Spleen (tissue), 11 donors: ENCODE data around the gene NSUN6. TPM values are rescaled to one million over a fixed set of nuclear protein-coding genes. Genes with fewer than 3 reads are reported as not detected.

Experiments
- DNase-seq: peaks from one replicate; pipeline ENCODE4 v3.0.0-alpha.2; 2020
- H3K27ac ChIP-seq, 8 donors: fragments of 200-600 bp; sonication (generic) in 7 of 8; 1 replicate in 4 of 8; 2 replicates in 4 of 8; pipeline versions ENCODE4 v1.5.0 to v1.8.0; 2016 to 2021; ENCODE audit warnings: inconsistent platforms in 4 of 8, mild to moderate bottlenecking in 4 of 8, moderate library complexity in 1 of 8
- H3K27me3 ChIP-seq, 7 donors: fragments of 200-600 bp; sonication (generic) in 6 of 7; replicated peaks in 1 of 7; 1 replicate in 4 of 7; 2 replicates in 3 of 7; pipeline versions ENCODE4 v1.5.0 to v1.8.0; 2016 to 2021; ENCODE audit warnings: inconsistent platforms in 3 of 7, mild to moderate bottlenecking in 1 of 7
- H3K36me3 ChIP-seq, 6 donors: fragments of 200-600 bp; sonication (generic) in 5 of 6; 1 replicate in 4 of 6; 2 replicates in 2 of 6; pipeline versions ENCODE4 v1.5.0 to v1.8.0; 2016 to 2021; ENCODE audit warnings: inconsistent platforms in 2 of 6
- H3K4me1 ChIP-seq, 6 donors: fragments of 200-600 bp; sonication (generic) in 5 of 6; 1 replicate in 3 of 6; 2 replicates in 3 of 6; pipeline versions ENCODE4 v1.5.0 to v1.8.0; 2016 to 2021; ENCODE audit warnings: inconsistent platforms in 3 of 6
- H3K4me3 ChIP-seq, 8 donors: fragments of 200-600 bp; sonication (generic) in 7 of 8; 1 replicate in 4 of 8; 2 replicates in 4 of 8; pipeline versions ENCODE4 v1.5.0 to v1.8.0; 2016 to 2021; ENCODE audit warnings: inconsistent platforms in 4 of 8, mild to moderate bottlenecking in 4 of 8, moderate library complexity in 2 of 8
- H3K9me3 ChIP-seq, 8 donors: fragments of 200-600 bp; sonication (generic) in 7 of 8; 1 replicate in 4 of 8; 2 replicates in 4 of 8; pipeline versions ENCODE4 v1.5.0 to v1.8.0; 2016 to 2021; ENCODE audit warnings: inconsistent platforms in 4 of 8
- CTCF ChIP-seq, 11 experiments: fragments of 200-600 bp in 7 of 11; fragments of 450-650 bp in 4 of 11; sonication (generic) in 4 of 11; IDR thresholded peaks in 8 of 11; conservative IDR thresholded peaks in 3 of 11; 1 replicate in 7 of 11; 2 replicates in 4 of 11; pipeline versions ENCODE4 v1.4.0 to v1.8.0; 2016 to 2021; ENCODE audit warnings: antibody characterized with exemption in 11 of 11, inconsistent platforms in 4 of 11, mild to moderate bottlenecking in 1 of 11
- POLR2A ChIP-seq, 3 donors: fragments of 450-650 bp; IDR thresholded peaks; one replicate each; pipeline ENCODE4 v1.5.1; 2017; ENCODE audit warnings: antibody characterized with exemption in 3 of 3, mild to moderate bottlenecking in 1 of 3
- POLR2AphosphoS5 ChIP-seq, 3 donors: sonication (generic); formaldehyde crosslinking; IDR thresholded peaks; one replicate each; pipeline ENCODE4 v1.5.1; 2017; ENCODE audit warnings: antibody characterized with exemption in 3 of 3
- WGBS, 5 donors: extraction: QIAGEN DNeasy Blood & Tissue Kit in 3 of 5; methylation state at CpG; one replicate each; pipeline versions ENCODE4 v1.1.5 to v1.1.7; 2013 to 2018; 5-methylcytosine and 5-hydroxymethylcytosine counted together
- intact Hi-C: fragments of 100-400 bp; cut with DNase I; formaldehyde crosslinking; loops from one replicate; pipeline ENCODE4 v1.15.0; 2023; ENCODE audit warnings: low total_unique reads
- polyA plus RNA-seq, 3 donors: library from polyadenylated mRNA; stranded (reverse); fragments of 200-250 nt; gene quantifications; one replicate each; pipeline ENCODE4 v1.2.1, GENCODE V29; 2013
- total RNA-seq, 7 donors: library from RNA; depleted of rRNA in 3 of 7; stranded (reverse); fragments of >200 nt in 3 of 7; fragmentation: NEBNext Ultra II Directional in 4 of 7; extraction: Animal tissue kit (Norgen Biotek cat#: 25700) in 4 of 7; gene quantifications; one replicate each; pipeline versions ENCODE4 v1.1.0 to v1.2.1, GENCODE V29; 2016 to 2021
- donor health status: healthy with polysubstance abuse.
- donor health status: DM: no; HTN: no; CAD: no; lungs with moderate emphysema.
- donor health status: DM: no; HTN: no; CAD: no.
- donor health status: Bipolar disorder and iron deficiency.
- donor health status: healthy.
- donor health status: DM: no; HTN: no; CAD: no.
- donor health status: DM: yes; HTN: yes; CAD: no.

Gene NSUN6
- total and polyA plus RNA-seq, 10 donors: 6.4 to 25.8 (median 15.6) TPM

- intact Hi-C loops: no loop called here
- Histone ChIP-seq H3K27me3 (no peaks in the 10 kb centered on the region), H3K9me3 (no peaks in the 10 kb centered on the region), H3K4me3 (no peak overlapping the region), H3K27ac (no peak overlapping the region), H3K4me1 (no peaks in the 10 kb centered on the region), H3K36me3 (no peaks in the 10 kb centered on the region)
- no peak for TF ChIP-seq POLR2A (IDR thresholded peaks at IDR 0.05)
- no peak for TF ChIP-seq POLR2AphosphoS5 (IDR thresholded peaks at IDR 0.05)
- TF ChIP-seq CTCF (IDR thresholded peaks at IDR 0.05 in 8 of 11, conservative IDR thresholded peaks at IDR 0.05 in 3 of 11): no peak
- DNase-seq: no peak
- 94 to 96% (median 95%) methylated on average over 5 of the region's 5 CpGs for WGBS, 5 donors
These were observed 147.2 kb downstream of the NSUN6 start for GRCh38 chr10:18504161-18504560.

GRCh38 chr10:18501629-18502028 is 149.8 kb downstream of the NSUN6 start:
- Histone ChIP-seq H3K27me3 (no peaks in the 10 kb centered on the region), H3K4me1 (no peaks in the 10 kb centered on the region), H3K36me3 (no peaks in the 10 kb centered on the region), H3K9me3 (no peaks in the 10 kb centered on the region), H3K4me3 (no peak overlapping the region), H3K27ac (no peak overlapping the region)
- TF ChIP-seq POLR2A (IDR thresholded peaks at IDR 0.05) (no peak), POLR2AphosphoS5 (IDR thresholded peaks at IDR 0.05) (no peak)
- DNase-seq: no peak
- WGBS, 5 donors: 71 to 86% (median 77%) methylated on average over 5 of the region's 5 CpGs
- intact Hi-C loops: no loop called here

GRCh38 chr10:18501198-18501597 is 150.2 kb downstream of the NSUN6 start:
- TF ChIP-seq POLR2A (IDR thresholded peaks at IDR 0.05): no peak
- no peaks in the 10 kb centered on the region for H3K27me3 ChIP-seq
- WGBS, 5 donors: 77 to 92% (median 83%) methylated on average over 3 of the region's 3 CpGs
- H3K36me3 ChIP-seq: no peaks in the 10 kb centered on the region
- DNase-seq: no peak
- no peak overlapping the region for H3K4me3 ChIP-seq
- intact Hi-C loops: no loop called here
- no peaks in the 10 kb centered on the region for H3K4me1 ChIP-seq
- no peak overlapping the region for H3K27ac ChIP-seq
- H3K9me3 ChIP-seq: no peaks in the 10 kb centered on the region

GRCh38 chr10:18500576-18500975 is 150.8 kb downstream of the NSUN6 start:
- Histone ChIP-seq H3K36me3 (no peaks in the 10 kb centered on the region), H3K27ac (no peak overlapping the region), H3K4me1 (no peaks in the 10 kb centered on the region), H3K27me3 (no peaks in the 10 kb centered on the region), H3K4me3 (no peak overlapping the region), H3K9me3 (no peaks in the 10 kb centered on the region)
- WGBS, 5 donors: 82 to 91% (median 85%) methylated on average over 7 of the region's 7 CpGs
- no peak for DNase-seq
- intact Hi-C loops: no loop called here
- TF ChIP-seq POLR2A (IDR thresholded peaks at IDR 0.05) (no peak), POLR2AphosphoS5 (IDR thresholded peaks at IDR 0.05) (no peak), CTCF (IDR thresholded peaks at IDR 0.05 in 8 of 11, conservative IDR thresholded peaks at IDR 0.05 in 3 of 11) (no peak)

- no peak overlapping the region for H3K27ac ChIP-seq
- intact Hi-C loops: no loop called here
- no peak for TF ChIP-seq POLR2A (IDR thresholded peaks at IDR 0.05)
- no peaks in the 10 kb centered on the region for H3K9me3 ChIP-seq
- H3K27me3 ChIP-seq: no peaks in the 10 kb centered on the region
- 72 to 92% (median 84%) methylated on average over 4 of the region's 4 CpGs for WGBS, 5 donors
- DNase-seq: no peak
- no peaks in the 10 kb centered on the region for H3K4me1 ChIP-seq
- H3K36me3 ChIP-seq: no peaks in the 10 kb centered on the region
- H3K4me3 ChIP-seq: no peak overlapping the region
These were observed 152.4 kb downstream of the NSUN6 start for GRCh38 chr10:18498998-18499397.

GRCh38 chr10:18497806-18498369 is 153.5 kb downstream of the NSUN6 start:
- no peak for TF ChIP-seq CTCF (IDR thresholded peaks at IDR 0.05 in 8 of 11, conservative IDR thresholded peaks at IDR 0.05 in 3 of 11)
- TF ChIP-seq POLR2AphosphoS5 (IDR thresholded peaks at IDR 0.05): no peak
- TF ChIP-seq POLR2A (IDR thresholded peaks at IDR 0.05): no peak
- Histone ChIP-seq H3K36me3 (no peaks in the 10 kb centered on the region), H3K27me3 (no peaks in the 10 kb centered on the region), H3K9me3 (no peaks in the 10 kb centered on the region), H3K4me1 (no peaks in the 10 kb centered on the region), H3K27ac (no peak overlapping the region), H3K4me3 (no peak overlapping the region)
- WGBS, 5 donors: 78 to 87% (median 79%) methylated on average over 8 of the region's 8 CpGs
- intact Hi-C loops: no loop called here
- no peak for DNase-seq
